Type B pancreatic cell (in vitro differentiated cells): ENCODE results near the gene TAF3. TPM values are rescaled to one million over a fixed set of nuclear protein-coding genes. Genes with fewer than 3 reads are reported as not detected.
A peak's percentile ranks its signal among the peaks of the same experiment; 100 is the strongest.

ENCODE experiments used
- DNase-seq: peaks from one replicate; pipeline ENCODE4 v3.0.0; 2021; ENCODE audit warnings: mixed read lengths; ENCODE audit not compliant: unreplicated experiment; ENCODE audit errors: extremely low spot score
- H3K27ac Mint-ChIP-seq: 2 replicates; pipeline ENCODE4 v1.8.0; 2021; ENCODE audit warnings: mild to moderate bottlenecking, mixed read lengths
- H3K27me3 Mint-ChIP-seq: 2 replicates; pipeline ENCODE4 v1.8.0; 2021; ENCODE audit warnings: mixed read lengths
- H3K36me3 Mint-ChIP-seq: 2 replicates; pipeline ENCODE4 v1.8.0; 2021; ENCODE audit warnings: mixed read lengths
- H3K4me1 Mint-ChIP-seq: one replicate; pipeline ENCODE4 v1.8.0; 2021; ENCODE audit warnings: mixed read lengths; ENCODE audit not compliant: unreplicated experiment
- H3K4me3 Mint-ChIP-seq: 2 replicates; pipeline ENCODE4 v1.8.0; 2021; ENCODE audit warnings: mild to moderate bottlenecking, mixed read lengths
- H3K9me3 Mint-ChIP-seq: 2 replicates; pipeline ENCODE4 v1.8.0; 2021; ENCODE audit warnings: mixed read lengths
- total RNA-seq: library from RNA; stranded (reverse); gene quantifications from 2 replicates; pipeline ENCODE4 v1.2.1, GENCODE V29; 2021; ENCODE audit warnings: low replicate concordance
- TF ChIP-seq, protein P1 (sequence below): fragments of 200-600 bp; sonication (generic); conservative IDR thresholded peaks from 2 replicates; pipeline ENCODE4 v1.5.0; 2021; ENCODE audit warnings: antibody characterized with exemption, mild to moderate bottlenecking

The TAF3 gene
- total RNA-seq, 1 donor from 2014 or later, result 9.9 TPM

DNA sequence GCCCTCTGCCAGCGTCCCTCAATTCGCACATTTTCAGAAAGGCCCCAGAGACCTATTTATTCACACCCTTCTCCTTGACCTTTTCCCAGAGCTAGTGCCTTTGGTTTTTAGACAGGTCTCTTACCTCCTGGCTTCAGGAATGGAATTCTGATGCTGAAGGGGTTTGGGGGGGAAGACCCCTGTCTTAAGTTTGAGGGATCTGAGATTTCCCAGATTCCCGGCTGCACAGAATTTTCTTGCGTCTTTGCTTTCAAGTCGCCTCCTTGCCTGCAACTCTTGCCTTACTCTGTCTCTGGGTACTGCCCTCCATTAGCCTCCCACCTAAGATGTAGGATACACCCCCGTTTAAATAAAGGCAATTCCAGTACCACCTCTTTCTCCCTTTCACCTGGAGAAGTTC, 238.1 kb downstream of the TAF3 start:
- Mint-ChIP-seq H3K4me3 (peak overlapping the region; percentile 88), H3K36me3 (peaks cover 37% of the 10 kb centered on the region), H3K27ac (peak overlapping the region; percentile 84), H3K9me3 (no peaks in the 10 kb centered on the region), H3K27me3 (peaks cover 81% of the 10 kb centered on the region), H3K4me1 (peaks cover 44% of the 10 kb centered on the region)
- DNase-seq, result no peak
- TF ChIP-seq, protein P1, sequence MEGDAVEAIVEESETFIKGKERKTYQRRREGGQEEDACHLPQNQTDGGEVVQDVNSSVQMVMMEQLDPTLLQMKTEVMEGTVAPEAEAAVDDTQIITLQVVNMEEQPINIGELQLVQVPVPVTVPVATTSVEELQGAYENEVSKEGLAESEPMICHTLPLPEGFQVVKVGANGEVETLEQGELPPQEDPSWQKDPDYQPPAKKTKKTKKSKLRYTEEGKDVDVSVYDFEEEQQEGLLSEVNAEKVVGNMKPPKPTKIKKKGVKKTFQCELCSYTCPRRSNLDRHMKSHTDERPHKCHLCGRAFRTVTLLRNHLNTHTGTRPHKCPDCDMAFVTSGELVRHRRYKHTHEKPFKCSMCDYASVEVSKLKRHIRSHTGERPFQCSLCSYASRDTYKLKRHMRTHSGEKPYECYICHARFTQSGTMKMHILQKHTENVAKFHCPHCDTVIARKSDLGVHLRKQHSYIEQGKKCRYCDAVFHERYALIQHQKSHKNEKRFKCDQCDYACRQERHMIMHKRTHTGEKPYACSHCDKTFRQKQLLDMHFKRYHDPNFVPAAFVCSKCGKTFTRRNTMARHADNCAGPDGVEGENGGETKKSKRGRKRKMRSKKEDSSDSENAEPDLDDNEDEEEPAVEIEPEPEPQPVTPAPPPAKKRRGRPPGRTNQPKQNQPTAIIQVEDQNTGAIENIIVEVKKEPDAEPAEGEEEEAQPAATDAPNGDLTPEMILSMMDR, result no peak

DNA sequence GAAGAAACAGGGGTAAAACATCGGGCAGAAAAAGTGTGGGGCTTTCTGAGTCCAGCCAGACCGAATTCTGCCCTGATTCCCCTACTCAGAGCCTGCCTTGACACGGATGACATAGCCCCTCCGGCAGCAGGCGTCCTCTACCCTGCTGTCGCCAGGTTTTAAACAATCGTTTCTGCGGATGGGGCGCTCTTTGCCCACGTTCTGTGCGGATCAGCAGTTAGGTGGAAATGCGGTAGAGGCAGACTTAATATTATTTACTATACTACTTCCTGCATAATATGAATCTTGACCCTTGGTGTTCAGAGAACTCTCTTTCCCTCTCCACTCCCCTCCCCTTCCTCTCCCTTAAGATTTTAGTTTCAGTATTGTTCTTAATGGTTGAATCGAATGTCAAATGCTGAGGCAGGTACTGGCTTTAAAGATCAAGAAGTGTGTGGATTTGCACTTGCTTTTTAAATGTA, 238.6 kb downstream of the TAF3 start:
- H3K27me3 Mint-ChIP-seq, result peaks cover 80% of the 10 kb centered on the region
- no peak for DNase-seq
- peaks cover 45% of the 10 kb centered on the region for H3K4me1 Mint-ChIP-seq
- H3K9me3 Mint-ChIP-seq, result no peaks in the 10 kb centered on the region
- H3K36me3 Mint-ChIP-seq, result peaks cover 38% of the 10 kb centered on the region
- peak overlapping the region; percentile 88 for H3K4me3 Mint-ChIP-seq
- TF ChIP-seq, protein P1, result no peak
- H3K27ac Mint-ChIP-seq, result peak overlapping the region; percentile 84

DNA sequence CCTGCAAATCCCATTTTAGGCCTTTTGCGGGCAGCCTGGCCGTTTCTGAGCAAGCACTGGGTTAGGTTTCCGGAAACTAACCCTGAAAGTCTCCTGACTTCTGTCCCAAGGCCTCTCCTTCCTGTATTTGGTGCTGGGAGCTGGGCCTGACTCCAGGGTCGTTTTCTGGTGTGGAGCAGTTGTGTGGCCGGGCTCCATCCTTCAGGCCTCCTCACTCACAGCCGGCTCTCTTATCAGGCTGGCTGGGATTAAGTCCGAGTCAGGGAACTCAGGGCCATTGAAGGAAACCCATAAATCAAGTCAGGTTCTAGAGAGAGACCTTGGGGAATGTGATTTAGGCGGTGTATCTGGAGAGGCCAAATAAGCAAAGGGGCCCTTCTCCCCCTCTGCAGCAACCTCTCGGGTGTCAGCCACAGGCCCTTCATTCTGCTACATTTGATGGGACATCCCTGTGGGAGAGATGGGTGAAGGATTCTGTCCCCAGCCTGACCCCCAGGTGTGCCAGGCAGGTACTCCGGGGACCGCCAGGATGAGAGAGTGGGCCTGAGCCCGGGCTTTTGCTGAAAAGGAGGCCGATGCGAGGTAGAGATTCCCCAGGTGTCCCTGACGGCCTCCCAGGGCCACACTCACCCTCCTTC, 239.4 kb downstream of the TAF3 start:
- Mint-ChIP-seq H3K4me1 (peaks cover 38% of the 10 kb centered on the region), H3K27ac (peak overlapping the region; percentile 84), H3K36me3 (peaks cover 40% of the 10 kb centered on the region), H3K27me3 (peaks cover 77% of the 10 kb centered on the region), H3K4me3 (peak overlapping the region; percentile 88), H3K9me3 (no peaks in the 10 kb centered on the region)
- DNase-seq, result no peak
- TF ChIP-seq, protein P1, result no peak

DNA sequence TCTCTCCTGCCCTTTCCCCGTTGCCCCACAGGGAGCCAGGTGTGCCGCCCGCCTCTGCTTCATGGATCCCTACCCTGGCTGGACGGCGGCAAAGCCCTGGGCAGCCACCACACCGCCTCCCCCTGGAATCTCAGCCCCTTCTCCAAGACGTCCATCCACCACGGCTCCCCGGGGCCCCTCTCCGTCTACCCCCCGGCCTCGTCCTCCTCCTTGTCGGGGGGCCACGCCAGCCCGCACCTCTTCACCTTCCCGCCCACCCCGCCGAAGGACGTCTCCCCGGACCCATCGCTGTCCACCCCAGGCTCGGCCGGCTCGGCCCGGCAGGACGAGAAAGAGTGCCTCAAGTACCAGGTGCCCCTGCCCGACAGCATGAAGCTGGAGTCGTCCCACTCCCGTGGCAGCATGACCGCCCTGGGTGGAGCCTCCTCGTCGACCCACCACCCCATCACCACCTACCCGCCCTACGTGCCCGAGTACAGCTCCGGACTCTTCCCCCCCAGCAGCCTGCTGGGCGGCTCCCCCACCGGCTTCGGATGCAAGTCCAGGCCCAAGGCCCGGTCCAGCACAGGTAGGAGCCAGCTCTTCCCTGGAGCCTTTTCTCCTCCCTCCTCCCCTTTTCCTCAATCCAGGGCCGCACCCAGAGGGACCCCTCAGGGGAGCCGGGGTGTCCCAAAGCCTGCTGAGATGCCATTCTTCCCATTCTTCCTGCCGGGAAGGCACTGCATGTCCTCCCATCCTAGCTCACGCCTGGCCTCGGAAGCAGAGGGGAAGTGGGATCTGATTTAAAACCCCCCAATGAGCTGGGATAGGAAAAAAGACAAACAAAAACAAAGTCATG, 240.2 kb downstream of the TAF3 start:
- no peak for DNase-seq
- Mint-ChIP-seq H3K9me3 (no peaks in the 10 kb centered on the region), H3K27me3 (peaks cover 79% of the 10 kb centered on the region), H3K4me1 (peaks cover 40% of the 10 kb centered on the region), H3K4me3 (peak overlapping the region; percentile 88), H3K27ac (peak overlapping the region; percentile 91), H3K36me3 (peaks cover 47% of the 10 kb centered on the region)
- TF ChIP-seq, protein P1, result no peak

DNA sequence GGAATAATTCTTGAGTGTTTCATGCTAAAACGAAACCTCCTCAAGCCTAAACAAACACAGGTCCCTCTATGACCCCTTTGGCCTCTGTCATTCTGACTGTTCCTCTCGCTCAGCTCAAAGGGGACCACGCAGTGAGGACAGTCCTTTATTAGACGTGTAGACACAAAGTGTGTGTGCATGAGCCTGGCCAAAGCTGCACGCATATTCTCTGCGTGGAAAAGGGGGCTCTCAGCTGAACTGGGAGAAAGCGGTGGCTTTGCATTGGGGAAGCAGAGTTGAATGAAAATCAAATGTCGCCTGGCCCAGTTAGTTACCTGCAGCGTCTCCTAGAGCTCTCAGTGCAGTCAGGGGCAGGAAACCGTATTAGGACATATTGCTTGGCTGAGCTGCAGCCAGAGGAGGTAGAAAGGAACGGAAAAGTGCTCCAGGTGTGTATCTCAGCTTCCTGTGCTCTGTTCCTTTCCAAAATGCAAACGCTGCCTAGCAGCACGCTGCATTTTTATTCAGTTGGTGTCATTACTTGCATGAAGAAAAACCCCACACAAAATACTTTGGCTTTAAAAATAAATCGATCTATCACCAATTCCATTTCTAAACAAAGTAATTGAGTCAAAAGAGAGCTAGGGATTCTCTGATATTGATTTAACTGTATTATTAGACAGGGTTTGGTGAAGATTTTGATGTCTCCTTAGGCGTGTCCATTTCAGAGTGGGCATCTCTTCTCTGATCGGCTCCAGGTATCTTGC, 241.1 kb downstream of the TAF3 start:
- Mint-ChIP-seq H3K27ac (peak overlapping the region; percentile 91), H3K27me3 (peaks cover 81% of the 10 kb centered on the region), H3K4me1 (peaks cover 46% of the 10 kb centered on the region), H3K9me3 (no peaks in the 10 kb centered on the region), H3K4me3 (peak overlapping the region; percentile 88), H3K36me3 (peaks cover 51% of the 10 kb centered on the region)
- DNase-seq, result no peak
- TF ChIP-seq, protein P1, result no peak
